Psoas muscle (tissue), 8 donors: ENCODE data around the gene LRRC46. TPM values are rescaled to one million over a fixed set of nuclear protein-coding genes. Genes with fewer than 3 reads are reported as not detected.

Experiments
- ATAC-seq, 4 donors: fragments of 200-7000 bp; cut with Tn5 transposase; one replicate each; pipeline ENCODE4 v1.9.1; 2020; ENCODE audit warnings: moderate library complexity in 3 of 4, mild to moderate bottlenecking in 2 of 4
- DNase-seq, 2 donors: peaks; one replicate each; pipeline ENCODE4 v3.0.0-alpha.2; 2020
- H3K27ac ChIP-seq: fragments of 200-600 bp; one replicate; pipeline ENCODE4 v1.8.0; 2022
- H3K27me3 ChIP-seq, 3 donors: fragments of 200-600 bp in 1 of 3; one replicate each; pipeline versions ENCODE4 v1.6.1 to v1.8.0; 2013 to 2022; ENCODE audit warnings: low read length in 2 of 3, mild to moderate bottlenecking in 2 of 3, moderate library complexity in 1 of 3; ENCODE audit not compliant: insufficient read depth in 3 of 3
- H3K36me3 ChIP-seq, 2 donors: fragments of 200-600 bp in 1 of 2; one replicate each; pipeline versions ENCODE4 v1.6.1 to v1.8.0; 2013 to 2022; ENCODE audit warnings: low read depth in 1 of 2, mild to moderate bottlenecking in 1 of 2, moderate library complexity in 1 of 2; ENCODE audit not compliant: insufficient read depth in 1 of 2
- H3K4me1 ChIP-seq: fragments of 200-600 bp; one replicate; pipeline ENCODE4 v1.8.0; 2022
- H3K4me3 ChIP-seq: fragments of 200-600 bp; one replicate; pipeline ENCODE4 v1.8.0; 2022; ENCODE audit warnings: mild to moderate bottlenecking
- H3K9me3 ChIP-seq: fragments of 200-600 bp; one replicate; pipeline ENCODE4 v1.8.0; 2022
- WGBS, 3 donors: extraction: QIAGEN DNeasy Blood & Tissue Kit; methylation state at CpG; one replicate each; pipeline versions ENCODE4 v1.1.6 to v1.1.7; 2013; 5-methylcytosine and 5-hydroxymethylcytosine counted together
- intact Hi-C, 2 donors: fragments of 100-400 bp; cut with DNase I; formaldehyde crosslinking; loops; one replicate each; pipeline versions ENCODE4 v1.11.0 to v1.14.2; 2022
- polyA plus RNA-seq, 3 donors: library from polyadenylated mRNA; stranded (reverse); fragments of 200-250 nt; gene quantifications; one replicate each; pipeline ENCODE4 v1.2.3, GENCODE V29; 2013
- total RNA-seq, 4 donors: library from RNA; stranded (reverse); fragmentation: NEBNext Ultra II Directional in 2 of 4; extraction: Animal tissue kit (Norgen Biotek cat#: 25700) in 2 of 4; gene quantifications; one replicate each; pipeline versions ENCODE4 v1.2.1 to v1.2.4, GENCODE V29; 2021 to 2023
- TF ChIP-seq, protein P1 (sequence below): fragments of 200-600 bp; IDR thresholded peaks from one replicate; pipeline ENCODE4 v1.8.0; 2022; ENCODE audit warnings: antibody characterized with exemption
- donor health status: healthy with polysubstance abuse.
- donor health status: DM: no; HTN: no; CAD: no; lungs with moderate emphysema.
- donor health status: Bipolar disorder and iron deficiency.
- donor health status: healthy.
- donor health status: DM: yes; HTN: yes; CAD: no.
- donor health status: DM: no; HTN: no; CAD: no.
- donor health status: DM: no; HTN: no; CAD: no.
- donor health status: DM: yes; HTN: yes; CAD: no.

The LRRC46 gene
- total and polyA plus RNA-seq, 7 donors, result 0.08 to 0.54 (median 0.22) TPM; not detected in 2

DNA sequence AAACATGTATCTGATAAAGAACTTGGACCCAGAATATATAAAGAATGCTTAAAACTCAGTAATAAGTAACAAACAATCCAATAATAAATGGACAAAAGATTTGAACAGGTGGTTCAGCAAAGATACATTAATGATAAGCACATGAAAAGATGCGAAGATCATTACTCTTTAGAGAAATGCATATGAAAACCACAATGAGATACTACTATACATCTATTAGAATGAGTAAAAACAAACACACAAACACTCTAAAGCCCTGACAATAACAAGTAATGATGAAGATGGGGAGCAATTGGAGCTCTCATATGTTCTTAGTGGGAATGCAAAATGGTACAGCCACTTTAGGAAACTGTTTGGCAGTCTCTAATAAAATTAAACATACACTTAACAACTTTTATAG, 39.0 kb upstream of the LRRC46 start:
- H3K36me3 ChIP-seq, result no peaks in the 10 kb centered on the region
- peaks cover 4% of the 10 kb centered on the region for H3K4me1 ChIP-seq
- no peak overlapping the region for H3K27ac ChIP-seq
- peaks cover 0 to 69% (median 15%) of the 10 kb centered on the region in 3 donors for H3K27me3 ChIP-seq
- no peak overlapping the region for H3K4me3 ChIP-seq
- ATAC-seq (no peak), DNase-seq (no peak)
- intact Hi-C loops, result no loop called here
- 65 to 74% (median 74%) methylated on average over 1 of the region's 1 CpG for WGBS, 3 donors
- TF ChIP-seq, protein P1, sequence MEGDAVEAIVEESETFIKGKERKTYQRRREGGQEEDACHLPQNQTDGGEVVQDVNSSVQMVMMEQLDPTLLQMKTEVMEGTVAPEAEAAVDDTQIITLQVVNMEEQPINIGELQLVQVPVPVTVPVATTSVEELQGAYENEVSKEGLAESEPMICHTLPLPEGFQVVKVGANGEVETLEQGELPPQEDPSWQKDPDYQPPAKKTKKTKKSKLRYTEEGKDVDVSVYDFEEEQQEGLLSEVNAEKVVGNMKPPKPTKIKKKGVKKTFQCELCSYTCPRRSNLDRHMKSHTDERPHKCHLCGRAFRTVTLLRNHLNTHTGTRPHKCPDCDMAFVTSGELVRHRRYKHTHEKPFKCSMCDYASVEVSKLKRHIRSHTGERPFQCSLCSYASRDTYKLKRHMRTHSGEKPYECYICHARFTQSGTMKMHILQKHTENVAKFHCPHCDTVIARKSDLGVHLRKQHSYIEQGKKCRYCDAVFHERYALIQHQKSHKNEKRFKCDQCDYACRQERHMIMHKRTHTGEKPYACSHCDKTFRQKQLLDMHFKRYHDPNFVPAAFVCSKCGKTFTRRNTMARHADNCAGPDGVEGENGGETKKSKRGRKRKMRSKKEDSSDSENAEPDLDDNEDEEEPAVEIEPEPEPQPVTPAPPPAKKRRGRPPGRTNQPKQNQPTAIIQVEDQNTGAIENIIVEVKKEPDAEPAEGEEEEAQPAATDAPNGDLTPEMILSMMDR, result no peak
- no peaks in the 10 kb centered on the region for H3K9me3 ChIP-seq

DNA sequence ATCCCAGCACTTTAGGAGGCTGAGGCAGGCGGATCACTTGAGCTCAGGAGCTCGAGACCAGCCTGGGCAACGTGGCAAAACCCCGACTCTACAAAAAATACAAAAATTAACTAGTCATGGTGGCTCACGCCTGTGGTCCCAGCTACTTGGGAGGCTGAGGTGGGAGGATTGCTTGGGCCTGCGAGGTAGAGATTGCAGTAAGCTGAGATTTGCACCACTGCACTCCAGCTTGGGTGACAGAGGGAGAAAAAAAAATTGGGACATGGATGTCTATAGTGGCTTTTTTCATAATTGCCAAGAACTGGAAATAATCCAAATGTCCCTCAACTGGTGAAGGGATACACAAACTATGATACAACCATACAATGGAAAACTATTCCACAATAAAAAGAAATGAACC, 38.5 kb upstream of the LRRC46 start:
- intact Hi-C loops, result no loop called here
- WGBS, 3 donors, result 53 to 66% (median 62%) methylated on average over 6 of the region's 6 CpGs
- ATAC-seq (no peak), DNase-seq (no peak)
- Histone ChIP-seq H3K4me1 (peaks cover 4% of the 10 kb centered on the region), H3K9me3 (no peaks in the 10 kb centered on the region), H3K27me3 (peaks cover 0 to 68% (median 15%) of the 10 kb centered on the region in 3 donors), H3K4me3 (no peak overlapping the region), H3K27ac (no peak overlapping the region), H3K36me3 (no peaks in the 10 kb centered on the region)
- TF ChIP-seq, protein P1, result no peak

DNA sequence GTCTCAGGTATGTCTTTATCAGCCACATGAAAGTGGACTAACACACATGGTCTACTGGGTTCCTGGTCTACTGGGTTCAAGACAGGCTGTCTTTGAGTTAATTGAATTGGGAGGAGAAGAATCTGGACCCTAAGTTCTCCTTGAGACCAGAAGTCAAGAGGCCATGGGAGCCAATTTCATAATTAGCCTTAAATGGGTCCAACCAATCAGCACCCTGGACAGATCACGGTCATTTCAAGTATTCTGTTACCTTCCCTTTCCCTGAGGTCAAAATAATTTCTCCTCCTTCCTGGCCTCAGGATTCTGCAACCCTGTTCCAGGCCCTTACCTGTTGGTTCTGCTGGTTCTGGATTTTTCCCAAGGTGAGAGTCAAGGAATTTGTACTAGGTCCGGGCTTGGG, 33.7 kb upstream of the LRRC46 start:
- Histone ChIP-seq H3K4me1 (no peaks in the 10 kb centered on the region), H3K4me3 (no peak overlapping the region), H3K27me3 (peaks cover 0 to 23% (median 5%) of the 10 kb centered on the region in 3 donors), H3K27ac (no peak overlapping the region), H3K9me3 (no peaks in the 10 kb centered on the region), H3K36me3 (no peaks in the 10 kb centered on the region)
- 33 to 51% (median 44%) methylated on average over 2 of the region's 2 CpGs for WGBS, 3 donors
- no peak for ATAC-seq
- intact Hi-C loops, result no loop called here
- DNase-seq, result no peak
- TF ChIP-seq, protein P1, result no peak

DNA sequence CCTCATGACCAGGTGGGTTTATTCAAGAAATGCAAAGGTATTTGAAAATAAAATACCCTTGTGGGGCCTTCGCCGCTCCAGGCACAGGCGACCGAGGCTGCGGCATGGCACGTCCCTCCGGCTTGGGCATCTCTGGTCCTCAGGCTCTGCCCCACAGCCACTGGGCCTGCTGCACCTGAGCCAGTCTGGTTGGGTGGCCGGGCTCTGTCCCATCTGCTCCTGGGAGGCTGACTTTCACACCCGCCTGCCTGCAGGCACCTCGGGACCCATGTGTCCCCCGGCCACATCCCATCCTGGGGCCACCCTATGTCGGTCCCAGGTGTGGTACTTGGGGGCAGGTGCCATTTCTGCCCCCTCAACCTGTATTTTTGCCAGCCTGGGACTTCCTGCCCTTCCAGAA, 30.8 kb upstream of the LRRC46 start:
- intact Hi-C loops, result loop anchor here (5.0 to 10.0 kb wide), 3 partner anchors 103 to 138 kb away; no protein-coding TSS in a partner anchor
- Histone ChIP-seq H3K27me3 (no peaks in the 10 kb centered on the region), H3K4me3 (no peak overlapping the region), H3K36me3 (no peaks in the 10 kb centered on the region), H3K9me3 (no peaks in the 10 kb centered on the region), H3K27ac (no peak overlapping the region), H3K4me1 (peaks cover 1% of the 10 kb centered on the region)
- ATAC-seq (no peak), DNase-seq (no peak)
- WGBS, 3 donors, result 82% methylated on average over 12 of the region's 12 CpGs
- TF ChIP-seq, protein P1, result no peak

DNA sequence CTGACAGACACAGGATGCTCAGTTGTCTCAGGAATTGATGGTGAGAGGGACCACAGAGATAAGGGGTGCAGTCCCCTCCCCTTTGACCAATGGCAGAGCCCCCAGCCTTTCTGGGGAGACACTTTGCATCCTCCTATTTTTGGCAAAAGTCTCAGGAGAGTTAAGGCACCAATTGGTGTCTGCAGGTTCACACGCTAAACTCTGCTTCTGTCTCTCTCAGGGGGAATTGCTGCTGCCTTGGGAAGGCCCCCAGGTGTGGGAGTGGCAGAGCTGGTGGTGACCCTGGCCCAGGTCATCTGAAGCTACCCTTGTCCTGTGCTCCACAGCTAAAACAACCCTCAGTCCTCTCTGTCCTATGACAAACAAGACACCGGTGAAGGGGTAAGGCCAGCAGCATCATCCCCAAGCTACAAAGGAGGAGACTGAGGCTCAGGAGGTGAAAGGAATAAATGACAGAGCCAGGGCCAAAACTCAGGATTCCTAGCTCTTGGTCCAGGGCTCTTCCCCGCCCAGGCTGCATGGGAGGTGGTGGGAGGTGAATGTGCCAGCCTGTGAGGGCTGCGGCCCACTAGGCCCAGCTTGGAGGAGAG, 30.2 kb upstream of the LRRC46 start:
- DNase-seq (no peak), ATAC-seq (no peak)
- no peaks in the 10 kb centered on the region for H3K36me3 ChIP-seq
- WGBS, 3 donors, result 79 to 87% (median 81%) methylated on average over 4 of the region's 4 CpGs
- H3K9me3 ChIP-seq, result no peaks in the 10 kb centered on the region
- no peak overlapping the region for H3K27ac ChIP-seq
- TF ChIP-seq, protein P1, result no peak
- peaks cover 6% of the 10 kb centered on the region for H3K4me1 ChIP-seq
- H3K27me3 ChIP-seq, result no peaks in the 10 kb centered on the region
- intact Hi-C loops, result loop anchor here (5.0 to 10.0 kb wide), 3 partner anchors 104 to 139 kb away; no protein-coding TSS in a partner anchor
- no peak overlapping the region for H3K4me3 ChIP-seq
